CD4-positive, alpha-beta T cell treated with Interleukin-12 subunit alpha and Interleukin-12 subunit beta, for 1 hour (primary cell): ENCODE results near the gene METTL26.

ENCODE experiments used
- DNase-seq: peaks from one replicate; pipeline ENCODE4 v3.0.0-alpha.2; 2020

METTL26 gene

DNA sequence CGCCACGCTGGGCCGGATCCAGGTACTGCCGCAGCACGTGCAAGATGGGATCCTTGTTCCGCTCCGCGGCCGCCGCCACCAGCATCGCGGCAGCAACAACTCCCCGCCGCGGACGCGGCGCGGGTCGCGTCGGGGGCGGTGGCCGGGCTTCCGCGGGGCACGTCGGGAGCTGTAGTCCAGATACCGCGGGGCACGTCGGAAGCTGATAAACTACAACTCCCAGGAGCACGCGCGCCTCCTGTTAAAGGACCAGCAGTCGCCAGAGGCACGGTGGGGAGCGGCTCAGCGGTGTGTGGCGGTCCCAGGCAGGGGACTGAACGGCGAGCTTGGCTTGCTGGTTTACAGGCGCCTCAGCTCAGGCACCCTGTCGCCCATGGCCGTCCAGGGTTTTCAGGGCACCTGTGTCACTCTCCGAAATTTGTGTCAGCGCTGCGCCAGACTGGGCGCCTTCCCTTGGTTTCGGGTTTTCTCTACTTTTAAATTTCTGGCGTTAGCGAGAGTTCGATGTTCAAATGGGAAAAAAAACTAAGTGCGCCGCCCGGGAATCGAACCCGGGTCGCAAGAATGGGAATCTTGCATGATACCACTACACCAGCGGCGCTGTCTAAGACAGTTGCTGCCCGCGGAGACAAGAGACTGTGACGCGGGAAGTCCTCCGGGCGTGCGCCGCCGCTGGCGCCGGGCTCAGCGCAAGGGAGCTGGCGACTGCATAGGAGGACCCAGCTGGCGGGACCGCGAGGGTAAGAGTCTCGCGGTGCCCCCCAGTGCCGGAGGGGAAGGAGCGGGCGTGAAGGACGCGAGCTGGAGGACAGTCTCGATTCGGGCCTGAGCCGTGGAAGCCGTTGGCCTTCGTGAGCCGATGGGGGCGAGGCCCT lies at the start of gene METTL26:
METTL26 (minus strand) TSS at position 100 of the 875 bp plus-strand sequence; CDS start at position 85, 15 bp downstream.
- peak; percentile 95 for DNase-seq

GRCh38 chr16:684961-685696 lies 49.0 kb upstream of the METTL26 start:
- no peak for DNase-seq

GRCh38 chr16:684071-684794 lies 48.1 kb upstream of the METTL26 start, which contains the start of gene JMJD8:
TSS of gene JMJD8 (minus strand) at chr16:684334. CDS start at chr16:684319, 15 bp downstream.
- peak; percentile 98 for DNase-seq

- no peak for DNase-seq
Measured at GRCh38 chr16:683396-684070, 47.4 kb upstream of the METTL26 start.

GRCh38 chr16:682493-683395 lies 46.6 kb upstream of the METTL26 start:
- DNase-seq: no peak

- no peak for DNase-seq
Measured at GRCh38 chr16:681746-682427, 45.8 kb upstream of the METTL26 start.

- DNase-seq: no peak
Measured at GRCh38 chr16:680967-681745, 45.1 kb upstream of the METTL26 start.

GRCh38 chr16:680625-680945 lies 44.5 kb upstream of the METTL26 start:
- DNase-seq: no peak

DNA sequence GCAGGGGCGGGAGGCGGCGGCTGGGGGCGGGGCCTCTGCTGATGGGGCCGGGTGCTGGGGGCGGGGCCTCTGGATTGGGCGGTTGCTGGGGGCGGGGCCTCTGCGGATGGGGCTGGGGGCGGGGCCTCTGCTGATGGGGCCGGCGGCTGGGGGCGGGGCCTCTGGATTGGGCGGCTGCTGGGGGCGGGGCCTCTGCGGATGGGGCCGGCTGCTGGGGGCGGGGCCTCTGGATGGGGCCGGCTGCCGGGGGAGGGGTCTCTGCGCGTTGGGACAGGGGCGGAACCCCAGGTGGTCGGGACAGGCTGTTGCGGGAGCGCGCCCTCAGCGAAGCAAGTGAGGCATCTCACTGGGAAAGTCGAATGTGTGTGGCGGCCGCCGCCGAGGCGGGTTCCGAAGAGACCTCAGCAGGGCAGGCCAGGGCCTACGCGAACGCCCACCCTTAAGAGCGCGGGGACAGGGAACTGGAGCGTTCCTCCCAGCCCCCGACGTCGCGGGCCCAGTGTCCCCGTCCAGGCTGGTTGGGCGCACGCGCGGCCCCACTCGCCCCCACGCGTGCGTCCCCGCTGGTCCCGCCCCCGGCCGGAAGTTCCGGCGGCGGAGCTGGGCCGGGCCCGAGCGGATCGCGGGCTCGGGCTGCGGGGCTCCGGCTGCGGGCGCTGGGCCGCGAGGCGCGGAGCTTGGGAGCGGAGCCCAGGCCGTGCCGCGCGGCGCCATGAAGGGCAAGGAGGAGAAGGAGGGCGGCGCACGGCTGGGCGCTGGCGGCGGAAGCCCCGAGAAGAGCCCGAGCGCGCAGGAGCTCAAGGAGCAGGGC lies 43.9 kb upstream of the METTL26 start, which contains the start of gene STUB1:
STUB1 (plus strand) TSS at position 597 of the 811 bp plus-strand sequence; CDS start at position 713, 116 bp downstream.
- peak; percentile 90 for DNase-seq

GRCh38 chr16:678858-679813 lies 43.0 kb upstream of the METTL26 start:
- DNase-seq: peak; percentile 59

- DNase-seq: no peak
Measured at GRCh38 chr16:678209-678857, 42.2 kb upstream of the METTL26 start.

DNA sequence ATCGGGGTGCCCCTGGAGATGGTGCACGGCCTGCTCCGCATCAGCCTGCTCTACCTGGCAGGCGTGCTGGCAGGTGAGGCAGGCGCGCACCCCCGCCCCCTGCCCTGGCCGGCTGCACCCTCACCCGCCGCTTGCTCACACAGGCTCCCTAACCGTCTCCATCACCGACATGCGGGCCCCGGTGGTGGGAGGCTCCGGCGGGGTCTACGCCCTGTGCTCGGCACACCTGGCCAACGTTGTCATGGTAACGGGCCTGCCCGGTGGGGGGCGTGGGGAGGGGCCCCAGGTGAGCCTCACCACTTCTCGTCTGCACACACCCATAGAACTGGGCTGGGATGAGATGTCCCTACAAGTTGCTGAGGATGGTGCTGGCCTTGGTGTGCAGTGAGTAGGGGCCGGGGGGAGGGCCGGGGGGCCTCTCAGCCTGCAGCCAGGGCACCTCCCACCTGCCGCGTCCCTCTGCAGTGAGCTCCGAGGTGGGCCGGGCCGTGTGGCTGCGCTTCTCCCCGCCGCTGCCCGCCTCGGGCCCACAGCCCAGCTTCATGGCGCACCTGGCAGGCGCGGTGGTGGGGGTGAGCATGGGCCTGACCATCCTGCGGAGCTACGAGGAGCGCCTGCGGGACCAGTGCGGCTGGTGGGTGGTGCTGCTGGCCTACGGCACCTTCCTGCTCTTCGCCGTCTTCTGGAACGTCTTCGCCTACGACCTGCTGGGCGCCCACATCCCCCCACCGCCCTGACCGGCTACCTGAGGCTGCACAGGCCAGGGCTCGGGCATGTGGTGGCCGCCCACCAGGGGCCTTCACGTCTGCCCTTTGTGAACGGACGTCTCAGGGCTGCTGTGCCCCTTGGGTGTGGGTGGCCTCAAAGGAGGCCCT lies 41.4 kb upstream of the METTL26 start:
- DNase-seq: no peak

DNA sequence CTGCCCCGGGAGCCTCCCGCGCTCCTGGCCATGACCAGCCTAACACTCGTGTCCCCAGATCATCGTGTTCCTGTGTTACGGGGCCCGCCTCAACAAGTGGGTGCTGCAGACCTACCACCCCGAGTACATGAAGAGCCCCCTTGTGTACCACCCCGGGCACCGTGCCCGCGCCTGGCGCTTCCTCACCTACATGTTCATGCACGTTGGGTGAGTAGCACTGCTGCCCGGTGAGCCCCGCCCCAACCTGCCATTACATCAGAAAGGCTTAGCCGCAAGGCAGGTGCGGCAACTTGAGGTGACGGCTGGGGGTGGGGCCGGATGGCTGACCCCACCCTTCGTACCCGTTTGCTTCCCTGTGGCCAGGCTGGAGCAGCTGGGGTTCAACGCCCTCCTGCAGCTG lies 40.8 kb upstream of the METTL26 start:
- peak; percentile 55 for DNase-seq

GRCh38 chr16:676565-676902 lies 40.4 kb upstream of the METTL26 start:
- DNase-seq: no peak

DNA sequence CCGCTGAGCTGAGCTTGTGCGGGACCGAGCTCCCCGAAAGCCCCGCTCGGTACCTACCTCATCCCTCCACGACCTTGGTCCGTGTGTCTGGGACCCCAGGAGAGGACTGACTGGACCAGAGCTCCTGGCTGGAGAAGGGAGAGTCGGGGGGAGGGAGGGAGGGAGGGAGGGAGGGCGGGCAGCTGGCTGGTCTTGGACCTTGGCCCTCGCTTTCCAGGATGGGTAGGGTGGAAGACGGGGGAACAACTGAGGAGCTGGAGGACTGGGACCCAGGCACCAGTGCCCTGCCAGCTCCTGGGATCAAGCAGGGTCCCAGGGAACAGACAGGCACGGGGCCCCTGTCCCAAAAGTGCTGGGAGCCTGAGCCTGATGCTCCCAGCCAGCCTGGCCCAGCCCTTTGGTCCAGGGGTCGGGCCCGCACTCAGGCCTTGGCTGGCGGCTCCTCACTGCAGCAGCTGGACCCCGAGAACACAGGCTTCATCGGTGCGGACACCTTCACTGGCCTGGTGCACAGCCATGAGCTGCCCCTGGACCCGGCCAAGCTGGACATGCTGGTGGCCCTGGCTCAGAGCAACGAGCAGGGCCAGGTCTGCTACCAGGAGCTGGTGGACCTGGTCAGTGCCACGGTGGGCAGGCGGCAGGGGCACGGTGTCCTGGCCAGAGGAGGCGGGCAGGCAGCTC lies 39.9 kb upstream of the METTL26 start:
- DNase-seq: no peak
